NCI-H2107 treated with DMSO at 0.1 percent for 48 hours (cell line): ENCODE measurements around the gene PKP3.
"Not testable (repeated sequence)": the region's sequence is repeated elsewhere in the genome, so short reads cannot be mapped to it uniquely, and the experiment has no call there.

Experiments
- DNase-seq: peaks from one replicate; lab custom pipeline; 2025; ENCODE audit not compliant: unreplicated experiment; lab: John Stamatoyannopoulos, UW

Gene PKP3

GRCh38 chr11:420911-421321 lies 26.9 kb downstream of the PKP3 start:
- no peak for DNase-seq

- no peak for DNase-seq
Observed at GRCh38 chr11:422249-422656, 28.2 kb downstream of the PKP3 start.

GRCh38 chr11:424232-424631 lies 30.2 kb downstream of the PKP3 start:
- DNase-seq = no peak

- DNase-seq = not testable (repeated sequence)
Observed at GRCh38 chr11:424766-425165, 30.8 kb downstream of the PKP3 start.

DNA sequence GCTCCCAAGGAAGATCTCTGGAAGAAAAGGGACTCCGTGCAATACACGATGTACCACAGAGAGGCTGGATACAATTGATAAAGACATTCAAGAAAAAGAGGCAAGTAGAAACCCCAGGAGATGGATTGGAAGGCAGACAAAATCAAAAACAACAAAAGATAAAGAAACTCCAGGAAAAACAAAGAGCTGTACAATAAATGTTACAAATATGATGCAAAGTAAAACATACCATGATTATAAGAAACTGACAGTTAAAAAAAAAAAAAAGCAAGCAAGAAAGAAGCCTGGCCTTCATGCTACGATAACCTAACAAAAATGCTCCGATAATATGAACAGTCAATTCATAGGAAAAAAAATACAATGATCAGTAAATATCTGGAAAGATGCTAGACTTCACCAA lies 31.3 kb downstream of the PKP3 start:
- DNase-seq = no peak

GRCh38 chr11:426851-427250 lies 32.8 kb downstream of the PKP3 start:
- DNase-seq = no peak

- DNase-seq = no peak
Observed at GRCh38 chr11:428295-428694, 34.3 kb downstream of the PKP3 start.

DNA sequence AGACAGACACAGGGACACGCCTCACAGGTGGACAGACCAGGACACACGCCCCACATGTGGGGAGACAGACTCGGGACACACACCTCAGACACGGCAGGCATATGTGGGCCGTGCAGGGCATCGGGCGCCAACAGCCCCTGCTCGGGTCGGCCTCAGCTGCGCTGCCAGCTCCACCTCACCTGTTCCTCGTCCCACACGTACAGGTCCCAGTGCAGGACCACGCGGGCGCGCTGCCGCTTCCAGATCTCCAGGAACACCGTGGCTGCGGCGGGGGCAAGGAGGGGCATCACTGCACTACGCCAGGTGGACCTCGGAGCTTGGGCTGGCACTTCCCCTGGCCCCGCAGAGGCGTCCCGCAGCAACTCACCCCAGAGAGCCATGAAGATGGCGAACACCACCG lies 35.4 kb downstream of the PKP3 start:
- DNase-seq = no peak

DNA sequence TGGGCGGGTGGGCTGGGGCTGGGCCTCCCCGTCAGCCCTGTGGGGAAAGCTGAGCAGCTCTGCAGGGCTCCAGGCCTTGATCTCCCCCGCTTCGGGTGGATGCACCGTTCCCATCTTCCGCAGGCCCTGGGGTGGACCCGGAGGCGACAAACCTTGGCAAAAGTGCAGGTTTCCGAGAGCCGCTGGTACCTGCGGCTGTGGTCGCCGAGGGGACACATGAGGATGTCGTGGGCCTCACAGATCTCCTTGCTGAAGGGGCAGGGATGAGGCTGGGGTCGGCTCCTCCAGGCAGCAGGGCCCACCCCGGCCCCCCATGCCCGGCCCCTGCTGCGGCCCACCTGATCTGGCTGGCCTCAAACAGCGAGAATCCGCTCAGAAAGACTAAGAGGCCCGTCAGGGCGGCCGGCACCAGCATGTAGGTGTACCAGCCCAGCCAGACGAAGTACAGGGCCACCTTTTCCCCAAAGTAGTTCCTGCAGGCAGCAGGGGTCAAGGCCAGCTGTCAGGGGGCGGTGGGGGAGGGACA lies 36.0 kb downstream of the PKP3 start:
- no peak for DNase-seq

- no peak for DNase-seq
Observed at GRCh38 chr11:431921-432320, 37.9 kb downstream of the PKP3 start.

DNA sequence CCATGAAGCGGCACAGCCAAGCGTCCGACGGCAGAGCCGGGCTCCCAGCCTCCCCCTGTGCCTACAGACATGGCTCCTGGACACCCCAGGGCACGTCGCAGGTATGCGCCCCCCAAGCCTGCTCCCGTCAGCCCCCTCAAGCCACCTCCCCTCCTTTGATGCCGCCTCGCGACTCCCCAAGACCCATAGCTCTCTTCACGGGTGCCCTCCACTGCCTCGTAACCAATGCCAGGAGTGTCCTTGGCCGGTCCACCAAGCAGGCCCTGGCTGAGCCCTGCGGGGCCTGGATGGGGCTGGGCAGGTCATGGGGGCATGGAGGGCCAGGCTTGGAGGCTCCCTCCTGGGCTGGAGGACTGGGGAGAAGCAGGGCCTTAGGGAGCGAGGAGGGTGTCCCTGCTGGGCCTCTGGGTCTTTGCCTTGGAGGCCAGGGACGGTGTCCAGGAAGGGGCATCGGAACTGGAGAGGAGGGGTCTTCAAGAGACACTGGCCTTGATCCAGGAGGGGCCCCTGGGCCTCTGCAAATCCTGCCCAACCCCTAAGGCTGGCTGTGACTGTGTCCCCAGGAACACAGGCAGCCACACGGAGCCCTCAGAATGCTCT lies 38.6 kb downstream of the PKP3 start:
- DNase-seq = no peak

DNA sequence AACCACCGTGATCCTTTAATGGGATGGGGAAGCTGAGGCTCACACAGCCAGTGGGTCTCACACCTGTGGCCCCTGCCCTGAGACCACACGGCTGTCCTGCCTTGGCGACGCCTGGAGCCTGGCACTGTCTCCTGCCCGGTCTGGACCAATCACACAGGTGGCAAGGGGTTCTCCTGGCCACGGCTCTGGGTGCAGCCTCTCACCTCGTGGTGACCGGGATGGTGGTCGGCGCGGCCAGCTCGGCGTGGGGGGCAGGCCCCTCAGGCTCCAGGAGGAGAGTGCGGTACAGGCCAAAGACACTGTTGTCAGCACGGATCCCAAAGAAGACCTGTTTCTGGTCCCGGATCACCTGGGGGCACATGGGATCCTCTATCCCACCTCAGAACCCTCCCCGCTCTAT lies 39.1 kb downstream of the PKP3 start:
- no peak for DNase-seq

DNA sequence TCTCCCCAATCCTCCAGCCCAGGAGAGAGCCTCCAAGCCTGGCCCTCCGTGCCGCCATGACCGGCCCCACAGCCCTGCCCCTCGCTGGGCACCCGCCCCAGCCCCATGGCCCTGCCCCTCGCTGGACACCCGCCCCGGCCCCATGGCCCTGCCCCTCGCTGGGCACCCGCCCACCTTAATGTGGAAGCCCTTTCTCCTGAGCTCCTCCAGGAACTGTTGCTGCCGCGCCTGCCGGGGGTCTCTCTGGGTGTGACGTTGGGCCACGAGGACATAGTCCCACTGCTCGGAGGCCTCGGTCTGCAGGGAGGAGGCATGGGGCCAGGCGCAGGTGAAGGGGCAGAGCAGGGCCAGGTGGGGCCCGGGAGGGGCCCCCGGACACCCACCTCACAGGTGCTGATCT lies 39.6 kb downstream of the PKP3 start:
- DNase-seq = no peak

DNA sequence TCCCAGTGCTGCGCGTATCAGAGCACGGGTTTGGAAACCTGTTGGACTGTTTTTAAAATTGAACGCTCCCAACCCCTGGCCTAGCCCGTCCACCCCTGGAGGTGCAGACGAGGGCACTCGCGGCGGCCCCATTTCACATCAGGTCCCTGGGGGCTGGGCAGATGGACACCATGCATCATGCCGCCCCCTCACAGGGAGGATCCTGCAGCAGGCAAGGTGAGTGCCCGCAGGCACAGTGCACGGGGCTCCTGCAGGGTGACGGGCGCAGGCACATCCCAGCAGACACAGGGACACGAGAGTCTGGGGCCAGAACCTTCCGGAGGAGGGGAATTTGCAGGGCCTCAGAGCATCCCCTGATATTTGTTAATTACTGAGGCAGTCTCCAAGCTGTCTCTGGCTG lies 40.5 kb downstream of the PKP3 start:
- DNase-seq = no peak

DNA sequence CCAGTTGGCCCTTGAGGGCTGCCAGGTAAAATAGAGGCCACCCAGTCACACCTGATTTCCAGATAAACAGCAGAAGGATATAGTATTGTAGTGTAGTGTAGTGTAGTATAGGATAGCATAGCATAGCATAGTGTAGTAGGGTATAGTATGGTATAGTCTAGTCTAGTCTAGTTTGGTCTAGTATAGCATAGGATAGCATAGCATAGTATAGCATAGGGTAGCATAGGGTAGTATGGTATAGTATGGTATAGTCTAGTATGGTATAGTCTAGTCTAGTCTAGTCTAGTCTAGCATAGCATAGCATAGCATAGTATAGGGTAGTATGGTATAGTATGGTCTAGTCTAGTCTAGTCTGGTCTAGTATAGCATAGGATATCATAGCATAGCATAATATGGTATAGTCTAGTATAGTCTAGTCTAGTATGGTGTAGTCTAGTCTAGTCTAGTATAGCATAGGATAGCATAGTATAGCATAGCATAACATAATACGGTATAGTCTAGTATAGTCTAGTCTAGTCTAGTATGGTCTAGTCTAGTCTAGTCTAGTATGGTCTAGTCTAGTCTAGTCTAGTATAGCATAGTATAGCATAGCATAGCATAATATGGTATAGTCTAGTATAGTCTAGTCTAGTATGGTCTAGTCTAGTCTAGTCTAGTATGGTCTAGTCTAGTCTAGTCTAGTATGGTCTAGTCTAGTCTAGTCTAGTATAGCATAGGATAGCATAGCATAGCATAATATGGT lies 41.2 kb downstream of the PKP3 start:
- not testable (repeated sequence) for DNase-seq

- no peak for DNase-seq
Observed at GRCh38 chr11:437228-437870, 43.3 kb downstream of the PKP3 start.

DNA sequence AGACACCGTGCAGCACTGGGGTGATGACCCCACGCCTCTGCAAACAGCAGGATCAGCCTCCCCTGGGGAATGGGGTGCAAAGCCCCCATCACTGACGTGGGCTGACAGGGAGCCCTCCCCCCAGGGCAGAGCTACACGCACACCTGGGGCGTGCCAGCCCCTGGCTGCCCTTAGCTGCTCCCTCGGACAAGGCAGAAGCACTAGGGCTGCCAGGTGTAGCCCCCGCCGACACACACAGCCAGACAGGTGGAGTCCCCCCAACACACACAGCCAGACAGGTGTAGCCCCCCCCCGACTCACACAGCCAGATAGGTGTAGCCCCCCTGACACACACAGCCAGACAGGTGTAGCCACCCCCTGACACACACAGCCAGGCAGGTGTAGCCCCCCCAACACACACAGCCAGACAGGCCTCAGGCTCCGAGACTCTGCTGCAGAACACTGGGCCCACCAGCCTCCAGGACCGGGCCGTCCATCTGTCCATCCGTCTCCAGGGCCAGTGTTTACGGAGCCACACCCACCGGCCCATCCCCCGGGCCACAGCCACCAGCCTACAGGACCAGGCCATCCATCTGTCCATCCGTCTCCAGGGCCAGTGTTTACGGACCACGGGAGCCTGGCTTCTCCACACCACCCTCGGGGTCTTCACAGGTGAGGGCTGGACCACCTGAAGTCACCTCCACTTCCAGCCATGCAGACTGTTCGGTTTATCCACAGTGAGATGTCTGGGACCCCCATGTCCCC lies 44.3 kb downstream of the PKP3 start:
- no peak for DNase-seq

GRCh38 chr11:439315-440064 lies 45.5 kb downstream of the PKP3 start:
- DNase-seq = no peak

DNA sequence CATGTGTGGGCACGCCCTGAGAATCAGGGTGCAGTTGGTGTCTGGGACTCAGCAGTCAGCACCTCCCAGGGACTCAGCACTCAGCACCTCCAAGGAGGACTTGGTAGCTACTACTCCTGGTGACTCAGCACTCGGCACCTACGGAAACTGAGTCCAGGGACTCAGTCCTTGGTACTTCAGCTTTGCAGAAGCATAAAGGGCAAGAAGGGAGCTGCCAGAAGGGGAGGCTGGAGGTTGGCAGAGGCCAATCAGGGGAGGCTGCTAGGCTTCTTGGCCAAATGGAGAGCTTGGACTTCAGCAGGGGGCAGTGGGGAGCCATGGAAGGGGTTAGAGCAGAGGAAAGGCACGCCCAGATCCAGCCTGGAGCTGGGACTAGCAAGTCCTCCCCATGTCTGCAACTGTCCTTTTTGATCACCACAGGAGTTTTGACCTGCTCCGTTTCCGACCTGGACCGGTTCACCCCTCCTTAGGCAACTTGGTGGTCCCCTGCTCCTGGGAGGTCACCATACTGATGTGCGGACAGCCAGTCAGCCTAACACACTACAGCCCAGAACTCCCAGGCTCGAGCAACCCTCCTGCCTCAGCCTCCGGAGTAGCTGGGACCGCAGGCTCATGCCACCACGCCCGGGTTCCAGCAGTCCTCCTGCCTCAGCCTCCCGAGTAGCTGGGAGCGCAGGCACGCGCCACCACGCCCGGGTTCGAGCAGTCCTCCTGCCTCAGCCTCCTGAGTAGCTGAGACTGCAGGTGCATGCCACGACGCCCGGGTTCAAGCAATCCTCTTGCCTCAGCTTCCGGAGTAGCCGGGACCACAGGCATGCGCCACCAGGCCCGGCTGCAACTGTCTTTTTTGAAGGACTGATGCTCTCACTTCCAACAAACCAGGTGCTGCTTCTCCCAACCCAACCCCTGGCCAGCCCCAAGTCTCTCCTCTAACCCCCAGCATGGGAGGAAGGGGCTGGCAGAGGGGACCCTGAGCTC lies 46.3 kb downstream of the PKP3 start:
- DNase-seq = no peak

- no peak for DNase-seq
Observed at GRCh38 chr11:441043-441417, 47.0 kb downstream of the PKP3 start.
